ENCODE results near the gene CREBBP.

Gene CREBBP

GRCh38 chr16:3822366-3823045, 58.0 kb downstream of the CREBBP start:
- DNase-seq, result no peak

GRCh38 chr16:3821184-3821583, 59.3 kb downstream of the CREBBP start:
- DNase-seq, result no peak

GRCh38 chr16:3819746-3820724, 60.5 kb downstream of the CREBBP start:
- peak; percentile 37 for DNase-seq

- no peak for DNase-seq
These were observed 61.4 kb downstream of the CREBBP start for GRCh38 chr16:3819175-3819527.

GRCh38 chr16:3816326-3816725, 64.2 kb downstream of the CREBBP start:
- no peak for DNase-seq

- DNase-seq, result no peak
These were observed 65.8 kb downstream of the CREBBP start for GRCh38 chr16:3814755-3815154.

- DNase-seq, result no peak
These were observed 67.9 kb downstream of the CREBBP start for GRCh38 chr16:3812469-3813172.

- DNase-seq, result no peak
These were observed 69.7 kb downstream of the CREBBP start for GRCh38 chr16:3810818-3811217.

GRCh38 chr16:3810198-3810664, 70.3 kb downstream of the CREBBP start:
- no peak for DNase-seq

- no peak for DNase-seq
These were observed 72.0 kb downstream of the CREBBP start for GRCh38 chr16:3808308-3809063.

- no peak for DNase-seq
These were observed 72.9 kb downstream of the CREBBP start for GRCh38 chr16:3807425-3808123.

GRCh38 chr16:3804426-3805016, 76.0 kb downstream of the CREBBP start:
- no peak for DNase-seq

GRCh38 chr16:3800477-3801270, 79.8 kb downstream of the CREBBP start:
- no peak for DNase-seq

GRCh38 chr16:3800019-3800418, 80.5 kb downstream of the CREBBP start:
- no peak for DNase-seq

GRCh38 chr16:3799354-3799753, 81.2 kb downstream of the CREBBP start:
- no peak for DNase-seq

GRCh38 chr16:3798838-3799237, 81.7 kb downstream of the CREBBP start:
- no peak for DNase-seq

- no peak for DNase-seq
These were observed 82.4 kb downstream of the CREBBP start for GRCh38 chr16:3797904-3798811.

GRCh38 chr16:3797473-3797872, 83.0 kb downstream of the CREBBP start:
- DNase-seq, result peak; percentile 51

- no peak for DNase-seq
These were observed 87.3 kb downstream of the CREBBP start for GRCh38 chr16:3793161-3793576.
